ENCODE results near the gene AKAP5. TPM values are rescaled to one million over a fixed set of nuclear protein-coding genes. Genes with fewer than 3 reads are reported as not detected.
A peak's percentile ranks its signal among the peaks of the same experiment; 100 is the strongest.

Gene AKAP5
- total RNA-seq = 1 to 10 TPM; 1.2 to 1.4 TPM

- Mint-ChIP-seq H3K4me3 (peak within 1 kb of the TSS; percentile 84), H3K36me3 (peaks cover 8% of the 10 kb centered on the region), H3K27me3 (no peaks in the 10 kb centered on the region), H3K9me3 (no peaks in the 10 kb centered on the region), H3K27ac (peak within 1 kb of the TSS; percentile 74), H3K4me1 (peaks cover 42% of the 10 kb centered on the region)
- DNase-seq = peak; percentile 73
Observed at GRCh38 chr14:64465191-64465822, at the start of gene AKAP5. Gene AKAP5 (plus strand): TSS chr14:64465499. CDS start chr14:64468395, 2,896 bp downstream.

- H3K4me3 Mint-ChIP-seq = no peak overlapping the region
Observed at GRCh38 chr14:64416348-64416932, 48.9 kb upstream of the AKAP5 start.

GRCh38 chr14:64417055-64417770 is 48.1 kb upstream of the AKAP5 start:
- Mint-ChIP-seq H3K36me3 (peaks cover 48% of the 10 kb centered on the region), H3K9me3 (no peaks in the 10 kb centered on the region), H3K4me3 (no peak overlapping the region), H3K27me3 (no peaks in the 10 kb centered on the region), H3K27ac (no peak overlapping the region), H3K4me1 (peaks cover 19% of the 10 kb centered on the region)
- DNase-seq = no peak

More at GRCh38 chr14:64416348-64416932, 48.9 kb upstream of the AKAP5 start:
- H3K9me3 Mint-ChIP-seq = no peaks in the 10 kb centered on the region
- H3K27me3 Mint-ChIP-seq = no peaks in the 10 kb centered on the region
- H3K4me1 Mint-ChIP-seq = peaks cover 24% of the 10 kb centered on the region
- peaks cover 49% of the 10 kb centered on the region for H3K36me3 Mint-ChIP-seq
- H3K27ac Mint-ChIP-seq = peak overlapping the region; percentile 12
- DNase-seq = no peak

- Mint-ChIP-seq H3K4me1 (peaks cover 22% of the 10 kb centered on the region), H3K36me3 (peaks cover 52% of the 10 kb centered on the region), H3K27me3 (no peaks in the 10 kb centered on the region), H3K4me3 (no peak overlapping the region), H3K27ac (no peak overlapping the region), H3K9me3 (no peaks in the 10 kb centered on the region)
- DNase-seq = no peak
Observed at GRCh38 chr14:64417771-64418125, 47.6 kb upstream of the AKAP5 start.

- Mint-ChIP-seq H3K27me3 (no peaks in the 10 kb centered on the region), H3K4me1 (peaks cover 20% of the 10 kb centered on the region), H3K36me3 (peaks cover 55% of the 10 kb centered on the region), H3K9me3 (no peaks in the 10 kb centered on the region), H3K27ac (no peak overlapping the region), H3K4me3 (no peak overlapping the region)
- no peak for DNase-seq
Observed at GRCh38 chr14:64419003-64419402, 46.3 kb upstream of the AKAP5 start.

GRCh38 chr14:64421166-64421565 is 44.1 kb upstream of the AKAP5 start:
- Mint-ChIP-seq H3K9me3 (no peaks in the 10 kb centered on the region), H3K4me3 (no peak overlapping the region), H3K4me1 (peaks cover 11% of the 10 kb centered on the region), H3K27ac (no peak overlapping the region), H3K36me3 (peaks cover 50% of the 10 kb centered on the region), H3K27me3 (no peaks in the 10 kb centered on the region)
- DNase-seq = no peak

GRCh38 chr14:64422005-64422404 is 43.3 kb upstream of the AKAP5 start:
- Mint-ChIP-seq H3K36me3 (peaks cover 42% of the 10 kb centered on the region), H3K4me1 (peaks cover 4% of the 10 kb centered on the region), H3K27me3 (no peaks in the 10 kb centered on the region), H3K9me3 (no peaks in the 10 kb centered on the region), H3K4me3 (no peak overlapping the region), H3K27ac (no peak overlapping the region)
- no peak for DNase-seq

- Mint-ChIP-seq H3K36me3 (peaks cover 44% of the 10 kb centered on the region), H3K4me1 (peaks cover 4% of the 10 kb centered on the region), H3K9me3 (no peaks in the 10 kb centered on the region), H3K27me3 (no peaks in the 10 kb centered on the region), H3K27ac (no peak overlapping the region), H3K4me3 (no peak overlapping the region)
- no peak for DNase-seq
Observed at GRCh38 chr14:64422756-64423155, 42.5 kb upstream of the AKAP5 start.

GRCh38 chr14:64423987-64424386 is 41.3 kb upstream of the AKAP5 start:
- Mint-ChIP-seq H3K27me3 (no peaks in the 10 kb centered on the region), H3K4me3 (no peak overlapping the region), H3K36me3 (peaks cover 42% of the 10 kb centered on the region), H3K4me1 (peaks cover 4% of the 10 kb centered on the region), H3K27ac (no peak overlapping the region), H3K9me3 (no peaks in the 10 kb centered on the region)
- no peak for DNase-seq

- no peaks in the 10 kb centered on the region for H3K27me3 Mint-ChIP-seq
- no peaks in the 10 kb centered on the region for H3K9me3 Mint-ChIP-seq
- H3K36me3 Mint-ChIP-seq = peaks cover 48% of the 10 kb centered on the region
- DNase-seq = no peak
- H3K4me3 Mint-ChIP-seq = no peak overlapping the region
- peaks cover 15% of the 10 kb centered on the region for H3K4me1 Mint-ChIP-seq
- H3K27ac Mint-ChIP-seq = no peak overlapping the region
Observed at GRCh38 chr14:64434528-64434927, 30.8 kb upstream of the AKAP5 start.

GRCh38 chr14:64438181-64438841 is 27.0 kb upstream of the AKAP5 start:
- H3K36me3 Mint-ChIP-seq = peaks cover 56% of the 10 kb centered on the region
- H3K4me3 Mint-ChIP-seq = no peak overlapping the region
- no peaks in the 10 kb centered on the region for H3K27me3 Mint-ChIP-seq
- H3K4me1 Mint-ChIP-seq = peaks cover 15% of the 10 kb centered on the region
- H3K27ac Mint-ChIP-seq = peak overlapping the region; percentile 35
- DNase-seq = no peak
- no peaks in the 10 kb centered on the region for H3K9me3 Mint-ChIP-seq

- Mint-ChIP-seq H3K9me3 (no peaks in the 10 kb centered on the region), H3K4me3 (no peak overlapping the region), H3K36me3 (peaks cover 59% of the 10 kb centered on the region), H3K4me1 (peaks cover 20% of the 10 kb centered on the region), H3K27me3 (no peaks in the 10 kb centered on the region), H3K27ac (no peak overlapping the region)
- no peak for DNase-seq
Observed at GRCh38 chr14:64439141-64439540, 26.2 kb upstream of the AKAP5 start.

GRCh38 chr14:64440494-64440893 is 24.8 kb upstream of the AKAP5 start:
- Mint-ChIP-seq H3K4me3 (no peak overlapping the region), H3K9me3 (no peaks in the 10 kb centered on the region), H3K27me3 (no peaks in the 10 kb centered on the region), H3K4me1 (peaks cover 34% of the 10 kb centered on the region), H3K36me3 (peaks cover 61% of the 10 kb centered on the region), H3K27ac (no peak overlapping the region)
- DNase-seq = no peak

- Mint-ChIP-seq H3K27ac (no peak overlapping the region), H3K36me3 (peaks cover 62% of the 10 kb centered on the region), H3K4me3 (no peak overlapping the region), H3K27me3 (no peaks in the 10 kb centered on the region), H3K4me1 (peaks cover 39% of the 10 kb centered on the region), H3K9me3 (no peaks in the 10 kb centered on the region)
- no peak for DNase-seq
Observed at GRCh38 chr14:64442300-64442988, 22.9 kb upstream of the AKAP5 start.

GRCh38 chr14:64444140-64444539 is 21.2 kb upstream of the AKAP5 start:
- Mint-ChIP-seq H3K4me1 (peaks cover 36% of the 10 kb centered on the region), H3K27me3 (no peaks in the 10 kb centered on the region), H3K9me3 (no peaks in the 10 kb centered on the region), H3K4me3 (no peak overlapping the region), H3K27ac (peak overlapping the region; percentile 85), H3K36me3 (peaks cover 59% of the 10 kb centered on the region)
- no peak for DNase-seq
